ENCODE data around the gene TSTD1. TPM values are rescaled to one million over a fixed set of nuclear protein-coding genes. Genes with fewer than 3 reads are reported as not detected.
A peak's percentile ranks its signal among the peaks of the same experiment; 100 is the strongest.
"Not testable (repeated sequence)": the region's sequence is repeated elsewhere in the genome, so short reads cannot be mapped to it uniquely, and the experiment has no call there.

TSTD1 gene
- total RNA-seq, 2 experiments from 2014 or later: 56.1 to 63.8 TPM

DNA sequence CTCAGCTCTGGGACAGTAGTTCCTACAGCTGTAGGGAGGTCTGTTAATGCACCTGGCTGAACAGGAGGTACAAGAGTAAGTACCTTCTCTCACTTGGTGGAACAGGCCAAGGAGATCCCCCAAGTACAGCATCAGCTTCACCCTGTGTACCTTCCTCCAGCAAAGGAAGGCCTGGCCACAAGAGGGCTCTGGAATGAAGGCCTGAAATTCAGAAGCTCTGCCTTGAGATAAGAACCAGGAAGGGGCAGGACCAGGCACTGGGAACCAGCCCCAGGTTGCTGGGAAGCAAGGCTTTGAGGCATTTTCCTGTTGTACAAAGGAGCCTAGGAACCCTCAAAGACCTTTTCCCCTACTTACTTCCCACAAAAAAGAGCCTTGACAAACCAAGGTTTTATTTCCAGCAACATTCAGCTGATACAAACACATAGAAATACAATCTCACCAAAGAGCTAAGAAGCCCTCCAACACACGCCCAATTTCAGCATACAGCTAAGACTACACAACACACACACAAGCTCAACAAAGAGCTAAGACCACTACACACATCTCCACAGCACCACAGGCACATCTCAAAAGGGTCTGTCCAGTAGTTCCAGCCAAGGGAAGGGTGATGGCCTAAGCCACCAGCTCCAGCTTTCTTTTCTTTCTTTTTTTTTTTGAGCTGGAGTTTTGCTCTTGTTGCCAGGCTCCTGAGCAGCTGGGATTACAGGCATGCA is 41.3 kb downstream of the TSTD1 start:
- no peak overlapping the region for H3K27ac Mint-ChIP-seq
- DNase-seq: peak; percentile 59
- no peaks in the 10 kb centered on the region for H3K9me3 Mint-ChIP-seq
- POLR2A ChIA-PET: interaction anchor here (1.0 to 2.4 kb wide), 5 partner anchors 8 to 101 kb away, joined by 3 to 13 read pairs (median 6); partner anchors contain the start of genes ARHGAP30, KLHDC9 and USF1
- no peaks in the 10 kb centered on the region for H3K27me3 Mint-ChIP-seq
- no peak overlapping the region for H3K4me3 Mint-ChIP-seq
- CTCF ChIA-PET: interaction anchor here (0.6 to 3.9 kb wide), 29 partner anchors 9 to 228 kb away, joined by 3 to 30 read pairs (median 4); partner anchors contain the start of genes F11R, ITLN2, KLHDC9 and TOMM40L
- peaks cover 15% of the 10 kb centered on the region for H3K36me3 Mint-ChIP-seq (ENCODE audit: low read depth)
- H3K4me1 Mint-ChIP-seq: peaks cover 9% of the 10 kb centered on the region

DNA sequence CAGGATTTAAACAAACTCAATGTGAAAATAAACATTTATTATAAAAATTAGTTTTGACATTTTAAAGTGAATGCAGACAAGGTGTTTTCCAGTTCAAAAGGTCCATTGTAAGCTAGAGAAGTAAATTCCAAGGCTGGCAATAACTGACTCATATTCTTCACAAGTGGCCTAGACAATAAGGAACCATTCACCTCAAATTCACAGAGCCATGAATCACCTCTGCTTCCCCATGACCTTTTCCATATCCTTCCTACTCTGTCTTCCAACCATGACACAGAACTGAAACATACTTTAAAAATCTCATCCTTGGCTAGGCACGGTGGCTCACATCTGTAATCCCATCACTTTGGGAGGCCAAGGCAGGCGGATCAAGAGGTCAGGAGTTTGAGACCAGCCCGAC is 42.6 kb downstream of the TSTD1 start:
- Mint-ChIP-seq H3K4me1 (peaks cover 9% of the 10 kb centered on the region), H3K27ac (no peak overlapping the region), H3K36me3 (ENCODE audit: low read depth) (peaks cover 15% of the 10 kb centered on the region), H3K9me3 (no peaks in the 10 kb centered on the region), H3K27me3 (no peaks in the 10 kb centered on the region), H3K4me3 (no peak overlapping the region)
- POLR2A ChIA-PET: no interaction called here
- CTCF ChIA-PET: interaction anchor here (1.1 to 3.9 kb wide), 4 partner anchors 9 to 144 kb away, joined by 3 to 30 read pairs (median 9); partner anchors contain the start of genes F11R and KLHDC9
- DNase-seq: no peak

DNA sequence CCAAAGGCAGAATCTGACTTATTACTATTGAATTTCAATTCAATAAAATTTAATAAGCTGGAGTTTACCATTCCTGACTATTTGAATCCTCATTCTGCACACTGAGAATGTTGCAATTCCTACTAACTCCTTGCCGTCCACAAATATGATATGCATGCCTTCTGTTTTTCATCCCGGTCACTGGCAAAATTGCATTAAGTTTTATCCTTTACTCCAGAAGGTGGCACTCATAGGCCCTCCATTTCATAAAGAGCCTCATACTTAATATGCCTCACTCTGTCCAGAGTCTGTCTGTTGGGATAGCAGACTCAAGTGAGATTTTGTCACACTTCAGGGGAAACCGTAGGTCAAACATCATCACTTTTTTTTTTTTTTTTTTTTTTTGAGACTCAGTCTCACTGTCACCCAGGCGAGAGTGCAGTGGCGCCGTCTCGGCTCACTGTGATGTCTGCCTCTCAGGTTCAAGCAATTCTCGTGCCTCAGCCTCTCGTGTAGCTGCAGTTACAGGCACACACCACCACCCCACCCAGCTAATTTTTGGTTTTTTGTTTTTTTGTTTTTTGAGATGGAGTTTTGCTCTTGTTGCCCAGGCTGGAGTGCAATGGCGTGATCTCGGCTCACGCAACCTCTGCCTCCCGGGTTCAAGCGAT is 45.1 kb downstream of the TSTD1 start:
- no peak for DNase-seq
- H3K9me3 Mint-ChIP-seq: no peaks in the 10 kb centered on the region
- ChIA-PET CTCF (interaction anchor here (0.6 to 2.1 kb wide), 6 partner anchors 20 to 535 kb away, joined by 3 to 8 read pairs (median 3); partner anchors contain the start of gene KLHDC9), POLR2A (no interaction called here)
- no peaks in the 10 kb centered on the region for H3K27me3 Mint-ChIP-seq
- H3K4me3 Mint-ChIP-seq: no peak overlapping the region
- peaks cover 3% of the 10 kb centered on the region for H3K36me3 Mint-ChIP-seq (ENCODE audit: low read depth)
- H3K27ac Mint-ChIP-seq: no peak overlapping the region
- H3K4me1 Mint-ChIP-seq: peaks cover 17% of the 10 kb centered on the region

DNA sequence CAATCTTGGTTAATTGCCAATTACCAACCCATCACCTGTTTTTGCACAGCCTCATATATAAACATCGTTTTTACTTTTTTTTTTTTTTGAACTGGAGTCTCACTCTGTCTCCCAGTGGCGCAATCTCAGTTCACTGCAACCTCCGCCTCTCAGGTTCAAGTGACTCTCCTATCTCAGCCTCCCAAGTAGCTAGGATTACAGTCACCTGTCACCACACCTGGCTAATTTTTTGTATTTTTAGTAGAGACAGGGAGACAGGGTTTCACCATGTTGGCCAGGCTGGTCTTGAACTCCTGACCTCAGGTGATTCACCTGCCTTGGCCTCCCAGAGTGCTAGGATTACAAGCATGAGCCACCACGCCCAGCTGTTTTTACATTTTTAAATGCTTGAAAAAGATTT is 46.7 kb downstream of the TSTD1 start:
- H3K36me3 Mint-ChIP-seq (ENCODE audit: low read depth); DNase-seq; H3K27me3 Mint-ChIP-seq; POLR2A ChIA-PET; H3K4me3 Mint-ChIP-seq; H3K9me3 Mint-ChIP-seq; H3K27ac Mint-ChIP-seq: not testable (repeated sequence)
- H3K4me1 Mint-ChIP-seq: peaks cover 12% of the 10 kb centered on the region
- CTCF ChIA-PET: interaction anchor here (0.6 to 4.6 kb wide), 9 partner anchors 16 to 264 kb away, joined by 3 to 42 read pairs (median 4); partner anchors contain the start of genes KLHDC9 and TSTD1

Other genes with a start within 250 kb of the TSTD1 start
- gene LY9, start 242.8 kb downstream of the TSTD1 start, total RNA-seq: 10 to 100 TPM; 46.4 to 49.9 TPM
- gene CD244, start 176.1 kb downstream of the TSTD1 start, total RNA-seq: 1 to 10 TPM; 2.0 to 2.3 TPM
- not detected for gene ITLN1, start 153.8 kb downstream of the TSTD1 start, total RNA-seq
- not detected for gene ITLN2, start 84.2 kb downstream of the TSTD1 start, total RNA-seq
- 10 to 100 TPM; 13.9 to 16.2 TPM for gene F11R, start 17.8 kb downstream of the TSTD1 start, total RNA-seq
- 10 to 100 TPM; 67.4 to 68.0 TPM for gene USF1, start 7.0 kb upstream of the TSTD1 start, total RNA-seq
- gene ARHGAP30, start 30.9 kb upstream of the TSTD1 start, total RNA-seq: 100 to 1,000 TPM; 331 to 339 TPM
- not detected for gene NECTIN4, start 50.6 kb upstream of the TSTD1 start, total RNA-seq
- gene KLHDC9, start 59.4 kb upstream of the TSTD1 start, total RNA-seq: 1 to 10 TPM; 1.2 TPM
- gene PFDN2, start 79.1 kb upstream of the TSTD1 start, total RNA-seq: 10 to 100 TPM; 76.6 to 78.8 TPM
- 10 to 100 TPM; 50.8 to 51.5 TPM for gene NIT1, start 79.1 kb upstream of the TSTD1 start, total RNA-seq
- gene DEDD, start 93.7 kb upstream of the TSTD1 start, total RNA-seq: 10 to 100 TPM; 38.2 to 40.0 TPM
- 100 to 1,000 TPM; 103 to 113 TPM for gene UFC1, start 115.0 kb upstream of the TSTD1 start, total RNA-seq
- gene USP21, start 120.5 kb upstream of the TSTD1 start, total RNA-seq: 10 to 100 TPM; 32.5 to 34.8 TPM
- 10 to 100 TPM; 32.9 to 33.2 TPM for gene PPOX, start 127.5 kb upstream of the TSTD1 start, total RNA-seq
- 10 to 100 TPM; 55.0 to 56.7 TPM for gene B4GALT3, start 138.5 kb upstream of the TSTD1 start, total RNA-seq
- 1 to 10 TPM in 1 of 2 experiments, under 1 TPM in 1; 0.83 to 1.2 TPM for gene ADAMTS4, start 160.1 kb upstream of the TSTD1 start, total RNA-seq
- gene NDUFS2, start 163.4 kb upstream of the TSTD1 start, total RNA-seq: 10 to 100 TPM; 83.0 to 87.3 TPM
- gene FCER1G, start 176.3 kb upstream of the TSTD1 start, total RNA-seq: 1 to 10 TPM; 1.1 to 1.3 TPM
- gene APOA2, start 184.7 kb upstream of the TSTD1 start, total RNA-seq: not detected
- gene TOMM40L, start 187.1 kb upstream of the TSTD1 start, total RNA-seq: 10 to 100 TPM; 17.4 to 18.1 TPM
- gene NR1I3, start 199.2 kb upstream of the TSTD1 start, total RNA-seq: not detected
- under 1 TPM in 1 of 2 experiments, not detected in 1; 0.28 TPM for gene PCP4L1, start 219.8 kb upstream of the TSTD1 start, total RNA-seq